Effector memory CD4-positive, alpha-beta T cell (primary cell): ENCODE data around the gene HIBCH.
"Not testable (repeated sequence)": the region's sequence is repeated elsewhere in the genome, so short reads cannot be mapped to it uniquely, and the experiment has no call there.

Source experiments
- DNase-seq, 3 donors: peaks; one replicate each; pipeline ENCODE4 v3.0.0-alpha.2; 2020
- H3K27ac ChIP-seq: 2 replicates; pipeline ENCODE4 v1.7.0; 2013; ENCODE audit warnings: mild to moderate bottlenecking, low read length, moderate library complexity; ENCODE audit not compliant: insufficient read depth, poor library complexity, severe bottlenecking
- H3K27me3 ChIP-seq: replicated peaks from 2 replicates; pipeline ENCODE4 v1.7.0; 2013; ENCODE audit warnings: mild to moderate bottlenecking, low read length; ENCODE audit not compliant: insufficient read depth, control insufficient read depth, poor library complexity, severe bottlenecking
- H3K36me3 ChIP-seq: 2 replicates; pipeline ENCODE4 v1.7.0; 2013; ENCODE audit warnings: mild to moderate bottlenecking, low read length, moderate library complexity; ENCODE audit not compliant: control insufficient read depth, insufficient read depth
- H3K4me1 ChIP-seq: 2 replicates; pipeline ENCODE4 v1.7.0; 2013; ENCODE audit warnings: low read length, mild to moderate bottlenecking; ENCODE audit not compliant: control insufficient read depth, insufficient read depth, poor library complexity, severe bottlenecking
- H3K4me3 ChIP-seq: 2 replicates; pipeline ENCODE4 v1.7.0; 2013; ENCODE audit warnings: low read length, low read depth, mild to moderate bottlenecking; ENCODE audit not compliant: insufficient read depth, poor library complexity, severe bottlenecking
- H3K9me3 ChIP-seq: 2 replicates; pipeline ENCODE4 v1.7.0; 2013; ENCODE audit warnings: mild to moderate bottlenecking, low read length, moderate library complexity; ENCODE audit not compliant: control insufficient read depth

The HIBCH gene

GRCh38 chr2:190279256-190280134 lies 40.1 kb downstream of the HIBCH start:
- H3K36me3 ChIP-seq, H3K4me1 ChIP-seq, H3K27ac ChIP-seq, DNase-seq, H3K27me3 ChIP-seq, H3K4me3 ChIP-seq, H3K9me3 ChIP-seq: not testable (repeated sequence)

GRCh38 chr2:190277234-190278112 lies 42.2 kb downstream of the HIBCH start:
- Histone ChIP-seq H3K27me3 (no peaks in the 10 kb centered on the region), H3K4me1 (no peaks in the 10 kb centered on the region), H3K27ac (no peak overlapping the region), H3K9me3 (no peaks in the 10 kb centered on the region), H3K4me3 (no peak overlapping the region), H3K36me3 (no peaks in the 10 kb centered on the region)
- DNase-seq: no peak

GRCh38 chr2:190272457-190272842 lies 47.2 kb downstream of the HIBCH start:
- Histone ChIP-seq H3K9me3 (no peaks in the 10 kb centered on the region), H3K4me1 (no peaks in the 10 kb centered on the region), H3K4me3 (no peak overlapping the region), H3K27me3 (no peaks in the 10 kb centered on the region), H3K27ac (no peak overlapping the region), H3K36me3 (no peaks in the 10 kb centered on the region)
- no peak for DNase-seq

- H3K27me3 ChIP-seq: no peaks in the 10 kb centered on the region
- no peak overlapping the region for H3K4me3 ChIP-seq
- H3K36me3 ChIP-seq: no peaks in the 10 kb centered on the region
- H3K27ac ChIP-seq: no peak overlapping the region
- no peaks in the 10 kb centered on the region for H3K4me1 ChIP-seq
- no peaks in the 10 kb centered on the region for H3K9me3 ChIP-seq
- no peak for DNase-seq
Measured at GRCh38 chr2:190271783-190272456, 47.7 kb downstream of the HIBCH start.

- Histone ChIP-seq H3K9me3 (no peaks in the 10 kb centered on the region), H3K27me3 (no peaks in the 10 kb centered on the region), H3K4me1 (no peaks in the 10 kb centered on the region), H3K27ac (no peak overlapping the region), H3K36me3 (no peaks in the 10 kb centered on the region), H3K4me3 (no peak overlapping the region)
- DNase-seq: no peak
Measured at GRCh38 chr2:190270298-190270697, 49.3 kb downstream of the HIBCH start.

GRCh38 chr2:190269699-190270098 lies 49.9 kb downstream of the HIBCH start:
- H3K4me1 ChIP-seq, H3K4me3 ChIP-seq, H3K27ac ChIP-seq, DNase-seq, H3K27me3 ChIP-seq, H3K9me3 ChIP-seq, H3K36me3 ChIP-seq: not testable (repeated sequence)

- Histone ChIP-seq H3K27me3 (no peaks in the 10 kb centered on the region), H3K4me3 (no peak overlapping the region), H3K4me1 (no peaks in the 10 kb centered on the region), H3K9me3 (no peaks in the 10 kb centered on the region), H3K36me3 (no peaks in the 10 kb centered on the region), H3K27ac (no peak overlapping the region)
- DNase-seq: no peak
Measured at GRCh38 chr2:190267302-190267701, 52.3 kb downstream of the HIBCH start.

GRCh38 chr2:190266314-190266713 lies 53.3 kb downstream of the HIBCH start:
- no peak for DNase-seq
- H3K9me3 ChIP-seq: no peaks in the 10 kb centered on the region
- no peaks in the 10 kb centered on the region for H3K36me3 ChIP-seq
- H3K27me3 ChIP-seq: no peaks in the 10 kb centered on the region
- no peak overlapping the region for H3K4me3 ChIP-seq
- H3K4me1 ChIP-seq: no peaks in the 10 kb centered on the region
- H3K27ac ChIP-seq: no peak overlapping the region

- Histone ChIP-seq H3K4me1 (no peaks in the 10 kb centered on the region), H3K9me3 (no peaks in the 10 kb centered on the region), H3K4me3 (no peak overlapping the region), H3K27ac (no peak overlapping the region), H3K27me3 (no peaks in the 10 kb centered on the region), H3K36me3 (no peaks in the 10 kb centered on the region)
- DNase-seq: no peak
Measured at GRCh38 chr2:190261851-190262250, 57.8 kb downstream of the HIBCH start.
